ENCODE results near the gene MPDZ.

DNA sequence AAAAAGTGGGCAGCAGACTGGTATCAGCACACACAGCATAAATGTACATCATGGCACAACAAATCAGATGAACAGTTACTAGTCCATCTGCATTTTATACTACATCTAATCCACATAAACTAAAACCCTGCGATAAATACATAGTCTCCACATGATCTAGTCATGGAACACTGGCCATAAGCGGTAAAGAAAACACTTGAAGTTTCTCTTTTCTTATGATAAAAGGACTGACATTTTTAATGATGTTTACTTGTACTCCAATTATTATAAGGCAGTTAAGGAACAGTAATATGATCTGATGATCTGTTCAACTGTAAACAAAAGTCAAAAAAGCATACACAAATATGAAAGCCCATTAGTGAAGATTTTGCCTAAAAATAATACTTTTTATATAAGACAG, 112.5 kb downstream of the MPDZ start:
- TF ChIP-seq, protein P1, sequence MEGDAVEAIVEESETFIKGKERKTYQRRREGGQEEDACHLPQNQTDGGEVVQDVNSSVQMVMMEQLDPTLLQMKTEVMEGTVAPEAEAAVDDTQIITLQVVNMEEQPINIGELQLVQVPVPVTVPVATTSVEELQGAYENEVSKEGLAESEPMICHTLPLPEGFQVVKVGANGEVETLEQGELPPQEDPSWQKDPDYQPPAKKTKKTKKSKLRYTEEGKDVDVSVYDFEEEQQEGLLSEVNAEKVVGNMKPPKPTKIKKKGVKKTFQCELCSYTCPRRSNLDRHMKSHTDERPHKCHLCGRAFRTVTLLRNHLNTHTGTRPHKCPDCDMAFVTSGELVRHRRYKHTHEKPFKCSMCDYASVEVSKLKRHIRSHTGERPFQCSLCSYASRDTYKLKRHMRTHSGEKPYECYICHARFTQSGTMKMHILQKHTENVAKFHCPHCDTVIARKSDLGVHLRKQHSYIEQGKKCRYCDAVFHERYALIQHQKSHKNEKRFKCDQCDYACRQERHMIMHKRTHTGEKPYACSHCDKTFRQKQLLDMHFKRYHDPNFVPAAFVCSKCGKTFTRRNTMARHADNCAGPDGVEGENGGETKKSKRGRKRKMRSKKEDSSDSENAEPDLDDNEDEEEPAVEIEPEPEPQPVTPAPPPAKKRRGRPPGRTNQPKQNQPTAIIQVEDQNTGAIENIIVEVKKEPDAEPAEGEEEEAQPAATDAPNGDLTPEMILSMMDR (IDR thresholded peaks at IDR 0.05): no peak
- TF ChIP-seq POLR2A (IDR thresholded peaks at IDR 0.05) (no peak), POLR2AphosphoS5 (IDR thresholded peaks at IDR 0.05) (no peak)
